Ovary (tissue), 9 donors: ENCODE measurements around the gene KCNAB1. TPM values are rescaled to one million over a fixed set of nuclear protein-coding genes. Genes with fewer than 3 reads are reported as not detected.
"Not testable (repeated sequence)": the region's sequence is repeated elsewhere in the genome, so short reads cannot be mapped to it uniquely, and the experiment has no call there.

Source experiments
- DNase-seq, 5 donors: peaks; one replicate each; pipeline ENCODE4 v3.0.0-alpha.2; 2019 to 2020
- H3K27ac ChIP-seq, 2 donors: fragments of 200-600 bp; one replicate each; pipeline versions ENCODE4 v1.5.1 to v1.8.0; 2019 to 2022
- H3K27me3 ChIP-seq: fragments of 200-600 bp; one replicate; pipeline ENCODE4 v1.8.0; 2022
- H3K36me3 ChIP-seq: fragments of 200-600 bp; sonication (generic); one replicate; pipeline ENCODE4 v1.5.1; 2019
- H3K4me1 ChIP-seq: one replicate; pipeline ENCODE4 v1.8.1; 2013; ENCODE audit warnings: mild to moderate bottlenecking, moderate library complexity; ENCODE audit not compliant: insufficient read depth
- H3K4me3 ChIP-seq: fragments of 200-600 bp; sonication (generic); one replicate; pipeline ENCODE4 v1.5.1; 2017
- H3K9me3 ChIP-seq, 2 donors: fragments of 200-600 bp in 1 of 2; sonication (generic) in 1 of 2; one replicate each; pipeline versions ENCODE4 v1.5.1 to v1.8.1; 2013 to 2019; ENCODE audit warnings: mild to moderate bottlenecking in 1 of 2, moderate library complexity in 1 of 2
- EP300 ChIP-seq: sonication (generic); formaldehyde crosslinking; IDR thresholded peaks from one replicate; pipeline ENCODE4 v1.6.1; 2017; ENCODE audit warnings: antibody characterized with exemption
- POLR2A ChIP-seq: fragments of 450-650 bp; IDR thresholded peaks from one replicate; pipeline ENCODE4 v1.6.1; 2017; ENCODE audit warnings: antibody characterized with exemption, mild to moderate bottlenecking, moderate library complexity
- WGBS, 3 donors: extraction: QIAGEN DNeasy Blood & Tissue Kit in 1 of 3; methylation state at CpG; one replicate each; pipeline versions ENCODE4 v1.1.5 to v1.1.7; 2013 to 2017; 5-methylcytosine and 5-hydroxymethylcytosine counted together
- intact Hi-C, 4 donors: fragments of 100-400 bp; cut with DNase I; formaldehyde crosslinking; loops; one replicate each; pipeline versions ENCODE4 v1.11.0 to v1.15.1; 2022 to 2023
- polyA plus RNA-seq, 2 donors: library from polyadenylated mRNA; stranded (reverse); fragments of 200-250 nt in 1 of 2; fragments of 350-450 nt in 1 of 2; fragmentation: Illumina TruSeq in 1 of 2; extraction: RNeasy Lipid Tissue Mini Kit (QIAGEN cat#74804) in 1 of 2; gene quantifications; one replicate each; pipeline ENCODE4 v1.2.3, GENCODE V29; 2013 to 2014
- total RNA-seq, 7 donors: library from RNA; depleted of rRNA in 2 of 7; stranded (reverse); fragments of >200 nt in 2 of 7; fragmentation: NEBNext Ultra II Directional in 3 of 7; extraction: Animal tissue kit (Norgen Biotek cat#: 25700) in 3 of 7; gene quantifications; one replicate each; pipeline versions ENCODE4 v1.1.0 to v1.2.4, GENCODE V29; 2016 to 2023
- TF ChIP-seq, protein P1 (sequence below), 3 donors: fragments of 450-650 bp in 2 of 3; fragments of 200-600 bp in 1 of 3; IDR thresholded peaks; one replicate each; pipeline versions ENCODE4 v1.5.1 to v1.8.0; 2016 to 2022; ENCODE audit warnings: antibody characterized with exemption in 3 of 3, mild to moderate bottlenecking in 1 of 3
- donor health status: DM: no; HTN: no; CAD: no; lungs with moderate emphysema.
- donor health status: DM: no; HTN: no; CAD: no.
- donor health status: Bipolar disorder and iron deficiency.
- donor health status: DM: yes; HTN: yes; CAD: no.
- donor health status: DM: no; HTN: no; CAD: no.
- donor health status: DM: yes; HTN: yes; CAD: no.

Gene KCNAB1
- total and polyA plus RNA-seq, 9 donors: 0.60 to 8.0 (median 2.4) TPM

- no peak for DNase-seq
- Histone ChIP-seq H3K27me3 (no peaks in the 10 kb centered on the region), H3K4me3 (no peak overlapping the region), H3K27ac (no peak overlapping the region), H3K36me3 (no peaks in the 10 kb centered on the region), H3K9me3 (no peaks in the 10 kb centered on the region), H3K4me1 (no peaks in the 10 kb centered on the region)
- 91 to 94% (median 92%) methylated on average over 7 of the region's 7 CpGs for WGBS, 3 donors
- intact Hi-C loops: no loop called here
- TF ChIP-seq, protein P1, sequence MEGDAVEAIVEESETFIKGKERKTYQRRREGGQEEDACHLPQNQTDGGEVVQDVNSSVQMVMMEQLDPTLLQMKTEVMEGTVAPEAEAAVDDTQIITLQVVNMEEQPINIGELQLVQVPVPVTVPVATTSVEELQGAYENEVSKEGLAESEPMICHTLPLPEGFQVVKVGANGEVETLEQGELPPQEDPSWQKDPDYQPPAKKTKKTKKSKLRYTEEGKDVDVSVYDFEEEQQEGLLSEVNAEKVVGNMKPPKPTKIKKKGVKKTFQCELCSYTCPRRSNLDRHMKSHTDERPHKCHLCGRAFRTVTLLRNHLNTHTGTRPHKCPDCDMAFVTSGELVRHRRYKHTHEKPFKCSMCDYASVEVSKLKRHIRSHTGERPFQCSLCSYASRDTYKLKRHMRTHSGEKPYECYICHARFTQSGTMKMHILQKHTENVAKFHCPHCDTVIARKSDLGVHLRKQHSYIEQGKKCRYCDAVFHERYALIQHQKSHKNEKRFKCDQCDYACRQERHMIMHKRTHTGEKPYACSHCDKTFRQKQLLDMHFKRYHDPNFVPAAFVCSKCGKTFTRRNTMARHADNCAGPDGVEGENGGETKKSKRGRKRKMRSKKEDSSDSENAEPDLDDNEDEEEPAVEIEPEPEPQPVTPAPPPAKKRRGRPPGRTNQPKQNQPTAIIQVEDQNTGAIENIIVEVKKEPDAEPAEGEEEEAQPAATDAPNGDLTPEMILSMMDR (IDR thresholded peaks at IDR 0.05): no peak
- TF ChIP-seq EP300: no peak
- no peak for TF ChIP-seq POLR2A
Observed at GRCh38 chr3:156271995-156272719, 151.8 kb downstream of the KCNAB1 start.

DNA sequence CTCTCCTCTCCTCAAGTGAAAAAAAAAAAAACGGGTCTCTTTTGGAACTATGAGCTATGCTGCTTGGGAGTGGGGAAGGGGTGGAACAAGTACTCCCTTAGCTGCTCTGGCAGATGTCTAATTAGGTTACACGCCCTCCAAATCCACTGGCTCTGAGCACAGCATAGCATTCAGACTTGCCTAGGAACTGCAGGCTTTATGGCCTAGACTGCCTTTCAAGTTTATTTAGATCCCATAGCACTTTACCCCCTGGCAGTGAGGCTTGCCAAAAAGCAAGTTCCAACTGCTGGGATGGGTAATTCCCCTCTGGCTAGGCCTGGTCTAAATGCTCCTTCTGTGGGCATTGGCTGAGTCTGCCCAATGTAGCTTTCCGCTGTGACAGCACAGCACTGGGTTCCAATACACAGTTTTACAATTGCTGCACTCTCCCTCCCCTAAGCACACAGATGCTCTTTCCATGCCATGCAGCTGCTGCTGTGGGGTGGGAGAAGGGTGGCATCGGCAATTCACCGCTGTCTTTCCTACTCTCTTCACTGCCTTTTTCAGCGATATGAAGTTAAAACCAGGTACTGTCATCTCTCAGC lies 152.8 kb downstream of the KCNAB1 start:
- TF ChIP-seq EP300: no peak
- TF ChIP-seq, protein P1 (IDR thresholded peaks at IDR 0.05): no peak
- no peak for TF ChIP-seq POLR2A
- DNase-seq: no peak
- no peak overlapping the region for H3K4me3 ChIP-seq
- no peaks in the 10 kb centered on the region for H3K27me3 ChIP-seq
- H3K4me1 ChIP-seq: no peaks in the 10 kb centered on the region
- H3K36me3 ChIP-seq: no peaks in the 10 kb centered on the region
- no peaks in the 10 kb centered on the region for H3K9me3 ChIP-seq
- intact Hi-C loops: no loop called here
- H3K27ac ChIP-seq: no peak overlapping the region
- WGBS, 3 donors: 78 to 84% (median 83%) methylated on average over 6 of the region's 6 CpGs

GRCh38 chr3:156274791-156275190 lies 154.4 kb downstream of the KCNAB1 start:
- no peak for DNase-seq
- no peaks in the 10 kb centered on the region for H3K36me3 ChIP-seq
- intact Hi-C loops: no loop called here
- no peak for TF ChIP-seq EP300
- no peak for TF ChIP-seq POLR2A
- TF ChIP-seq, protein P1 (IDR thresholded peaks at IDR 0.05): no peak
- no peak overlapping the region for H3K4me3 ChIP-seq
- H3K4me1 ChIP-seq: no peaks in the 10 kb centered on the region
- no peaks in the 10 kb centered on the region for H3K9me3 ChIP-seq
- WGBS, 3 donors: 94 to 100% (median 99%) methylated on average over 2 of the region's 2 CpGs
- H3K27me3 ChIP-seq: no peaks in the 10 kb centered on the region
- H3K27ac ChIP-seq: no peak overlapping the region

GRCh38 chr3:156284637-156285036 lies 164.3 kb downstream of the KCNAB1 start:
- H3K27me3 ChIP-seq, H3K36me3 ChIP-seq, intact Hi-C loops, H3K4me3 ChIP-seq, H3K9me3 ChIP-seq, H3K4me1 ChIP-seq, DNase-seq, H3K27ac ChIP-seq: not testable (repeated sequence)
- 87 to 91% (median 91%) methylated on average over 24 of the region's 24 CpGs for WGBS, 3 donors

DNA sequence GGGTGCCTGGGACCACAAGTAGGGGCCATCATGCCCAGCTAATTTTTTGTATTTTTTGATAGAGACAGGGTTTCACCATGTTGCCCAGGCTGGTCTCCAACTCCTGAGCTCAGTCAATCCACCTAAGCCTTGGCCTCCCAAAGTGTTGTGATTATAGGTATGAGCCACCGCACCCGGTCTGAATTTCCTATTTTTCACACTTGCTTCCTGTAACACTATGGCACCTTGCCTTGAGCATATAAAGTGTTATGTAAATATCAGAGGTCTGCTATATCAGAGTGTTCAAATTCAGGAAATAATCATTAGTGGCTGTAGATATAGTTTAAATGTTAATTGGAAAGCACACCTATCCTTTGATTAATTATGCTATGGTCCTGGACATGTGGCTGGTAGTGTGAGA lies 165.2 kb downstream of the KCNAB1 start:
- Histone ChIP-seq H3K27me3 (no peaks in the 10 kb centered on the region), H3K27ac (no peak overlapping the region), H3K9me3 (no peaks in the 10 kb centered on the region), H3K36me3 (no peaks in the 10 kb centered on the region), H3K4me3 (no peak overlapping the region), H3K4me1 (no peaks in the 10 kb centered on the region)
- intact Hi-C loops: no loop called here
- DNase-seq: no peak
- 86 to 94% (median 88%) methylated on average over 2 of the region's 2 CpGs for WGBS, 3 donors
- TF ChIP-seq, protein P1 (IDR thresholded peaks at IDR 0.05): no peak
